Measurements from ENCODE around the gene ABTB2.

Gene ABTB2

GRCh38 chr11:34206407-34207300 is 151.2 kb downstream of the ABTB2 start:
- no peak for DNase-seq

- DNase-seq: no peak
Observed at GRCh38 chr11:34205326-34206035, 152.3 kb downstream of the ABTB2 start.

GRCh38 chr11:34204396-34205279 is 153.2 kb downstream of the ABTB2 start:
- no peak for DNase-seq

DNA sequence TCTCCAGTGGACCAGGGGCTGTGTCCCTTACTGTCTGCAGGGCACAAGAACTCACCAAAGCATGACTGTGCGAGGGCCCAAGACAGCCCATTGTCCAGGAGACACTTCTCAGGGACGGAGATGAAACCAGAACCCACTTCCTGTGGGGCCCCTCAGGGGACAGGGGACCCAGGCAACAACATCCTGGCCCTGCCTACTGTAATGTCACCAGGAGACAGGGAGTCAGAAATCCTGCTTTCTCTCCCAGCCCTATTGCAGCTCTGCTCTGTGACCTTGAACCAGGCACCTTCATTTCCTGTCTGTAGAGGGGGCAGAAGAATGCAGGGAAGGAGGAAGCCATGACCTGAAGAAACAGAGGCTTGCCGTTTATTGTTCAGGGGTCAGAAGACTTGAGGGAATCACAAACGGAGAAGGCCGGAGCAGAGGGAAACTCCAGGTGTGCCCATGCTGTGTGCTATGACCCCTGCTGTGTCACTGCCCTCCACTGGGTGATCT is 154.4 kb downstream of the ABTB2 start:
- no peak for DNase-seq

DNA sequence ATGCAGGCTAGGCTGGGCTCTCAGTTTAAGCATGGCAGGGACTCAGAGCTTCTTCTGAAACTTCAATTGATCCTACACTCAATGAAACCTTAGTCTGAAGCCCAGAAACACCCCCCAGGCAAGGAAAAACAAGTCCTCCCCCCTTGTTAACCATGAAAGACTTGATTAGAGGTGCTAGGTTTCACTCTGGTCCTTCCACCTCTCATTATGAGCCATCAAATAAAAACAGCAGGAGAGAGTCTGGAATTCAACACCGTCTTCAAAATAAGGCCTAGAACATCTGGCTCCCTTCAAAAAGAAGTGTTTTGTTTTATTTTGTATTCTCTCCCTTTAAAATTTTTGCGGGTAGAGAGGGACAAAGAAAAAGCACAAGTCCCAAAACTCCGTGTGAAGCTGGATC is 156.7 kb downstream of the ABTB2 start:
- no peak for DNase-seq

- no peak for DNase-seq
Observed at GRCh38 chr11:34199525-34199924, 158.3 kb downstream of the ABTB2 start.

- no peak for DNase-seq
Observed at GRCh38 chr11:34198523-34198922, 159.3 kb downstream of the ABTB2 start.

DNA sequence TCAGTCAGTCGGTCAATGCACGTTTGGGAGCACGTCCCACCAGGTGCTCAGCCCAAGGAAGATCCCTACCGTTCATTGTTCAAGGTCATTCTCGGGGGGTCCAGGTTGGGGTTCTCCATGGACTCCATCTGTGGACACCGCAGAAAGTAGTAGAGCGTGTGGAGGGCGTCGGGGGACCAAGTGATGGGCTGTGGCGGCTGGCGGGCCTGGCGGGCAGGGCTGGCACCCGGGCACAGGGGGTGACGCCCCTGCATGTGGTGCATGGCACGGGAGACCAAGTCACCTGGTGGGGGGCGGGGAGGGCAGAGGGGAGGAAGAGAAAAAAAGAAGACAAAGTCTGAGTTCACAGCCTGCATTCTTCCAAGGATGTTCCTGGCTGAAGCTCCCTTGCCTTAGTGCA is 160.6 kb downstream of the ABTB2 start:
- DNase-seq: no peak

DNA sequence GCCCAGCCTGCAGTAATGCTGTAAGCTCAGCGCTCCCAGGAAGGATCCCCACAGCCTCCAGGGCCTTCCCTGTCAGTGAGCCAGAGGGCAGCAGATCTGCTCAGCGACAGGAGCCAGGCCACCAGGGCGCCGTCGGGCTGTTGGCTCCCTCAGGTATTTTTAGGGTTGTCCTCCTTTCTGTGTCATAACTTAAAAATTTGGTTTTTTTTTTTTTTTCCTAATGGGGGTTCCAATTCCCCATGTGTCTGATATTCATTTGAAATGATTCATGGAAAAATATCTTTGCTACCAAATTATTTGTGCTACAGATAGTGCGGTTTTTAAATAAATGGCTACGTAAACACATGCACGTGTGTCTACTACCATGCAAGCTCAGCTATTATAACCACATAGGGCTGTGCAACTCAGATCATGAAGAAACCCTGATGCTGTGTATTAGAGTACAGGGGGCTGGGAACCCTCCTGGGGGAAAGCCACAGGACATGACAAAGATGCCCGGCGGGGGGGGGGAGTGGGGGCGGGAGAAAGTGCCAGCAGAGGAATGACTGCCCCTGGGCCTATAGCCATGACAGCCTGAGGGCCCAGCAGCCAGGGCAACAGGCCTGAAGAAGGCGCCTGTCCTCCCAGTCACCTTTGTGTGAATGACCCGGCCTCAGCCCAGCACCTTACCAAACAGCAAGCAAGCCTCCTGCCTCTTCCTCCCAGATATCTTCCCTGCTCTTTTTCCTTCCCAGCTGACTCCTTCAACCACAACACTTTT is 163.1 kb downstream of the ABTB2 start:
- no peak for DNase-seq

DNA sequence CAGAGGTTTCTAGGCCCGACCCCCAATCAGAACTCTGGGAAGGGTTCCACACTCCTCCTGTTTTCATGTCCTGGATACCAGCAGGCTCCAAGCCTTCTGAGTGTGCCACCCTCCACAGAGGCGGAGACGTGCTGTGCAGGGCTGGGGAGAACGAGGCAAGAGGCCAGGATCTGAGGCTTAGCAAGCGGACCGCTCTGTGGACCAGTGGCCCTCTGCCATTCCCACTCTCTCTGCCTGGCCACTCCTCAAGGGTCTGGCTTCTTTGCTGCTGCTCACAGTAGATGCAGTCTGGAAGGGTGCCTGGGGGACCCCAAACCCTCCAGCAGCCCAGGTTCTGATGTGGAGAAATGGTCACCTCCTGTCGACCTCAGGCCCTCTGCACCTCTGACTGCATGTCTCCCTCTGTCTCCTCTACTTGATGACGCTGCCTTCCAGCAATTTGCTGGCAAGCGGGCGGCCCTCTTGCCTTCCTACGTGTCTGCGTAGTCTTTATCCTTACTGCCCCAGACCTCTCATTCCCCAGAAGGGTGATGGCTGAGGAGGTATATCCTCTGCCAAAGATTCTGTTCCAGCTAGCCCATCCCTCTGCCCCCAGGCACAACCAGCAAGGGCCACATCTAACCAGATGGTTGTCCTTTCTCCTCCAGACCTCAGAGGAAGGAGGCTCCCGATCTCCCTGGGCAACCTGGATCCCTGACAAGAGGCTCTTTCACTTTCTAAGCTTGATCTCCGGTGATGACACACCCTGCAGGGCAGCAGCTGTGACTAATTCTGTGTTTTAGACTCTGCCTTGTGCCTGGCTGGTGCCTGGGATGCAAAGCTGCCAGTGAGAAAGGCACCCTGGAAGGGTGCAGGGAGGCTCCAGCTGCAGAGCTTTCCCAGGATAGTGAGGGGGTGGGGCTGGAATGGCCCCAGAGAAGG is 165.1 kb downstream of the ABTB2 start:
- no peak for DNase-seq

DNA sequence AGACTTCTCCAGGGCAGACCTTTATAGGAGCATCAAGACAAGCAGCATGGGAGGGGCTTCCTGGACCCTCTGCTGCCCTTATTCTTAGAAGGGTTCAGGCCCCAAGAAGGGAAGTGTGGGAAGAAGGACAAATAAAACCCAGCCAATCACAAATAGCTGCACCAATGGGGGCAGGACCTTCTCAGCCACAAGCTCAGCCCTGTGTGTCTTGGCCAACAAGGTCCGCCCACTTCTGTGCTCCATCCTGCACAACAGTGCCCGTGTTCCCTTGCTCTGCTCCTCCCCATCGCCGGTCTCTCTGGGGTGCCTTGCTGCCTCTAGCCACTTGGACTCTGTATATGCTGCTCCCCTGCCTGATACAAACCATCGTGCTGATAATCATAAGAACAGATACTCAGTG is 166.2 kb downstream of the ABTB2 start:
- DNase-seq: no peak

GRCh38 chr11:34190192-34191139 is 167.3 kb downstream of the ABTB2 start:
- no peak for DNase-seq

- no peak for DNase-seq
Observed at GRCh38 chr11:34189191-34189590, 168.6 kb downstream of the ABTB2 start.

DNA sequence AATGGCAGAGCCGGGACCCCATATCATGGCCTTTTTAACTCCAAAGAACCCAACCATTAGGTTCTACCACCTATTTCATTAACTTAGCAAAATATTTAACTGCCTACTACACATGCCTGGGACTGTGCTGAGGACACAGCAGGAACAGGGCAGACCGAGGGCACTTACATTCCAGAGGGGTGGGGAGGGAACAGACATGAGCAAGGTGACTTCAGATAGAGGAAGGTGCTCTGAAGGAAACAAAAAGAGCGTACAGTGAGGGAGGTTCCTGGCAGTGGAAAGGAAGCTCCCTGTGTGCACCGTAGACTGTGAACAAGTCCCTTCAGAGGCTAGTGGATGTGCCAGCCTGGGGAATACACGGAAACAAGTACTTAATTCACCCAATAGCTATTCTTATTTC is 169.6 kb downstream of the ABTB2 start:
- no peak for DNase-seq

DNA sequence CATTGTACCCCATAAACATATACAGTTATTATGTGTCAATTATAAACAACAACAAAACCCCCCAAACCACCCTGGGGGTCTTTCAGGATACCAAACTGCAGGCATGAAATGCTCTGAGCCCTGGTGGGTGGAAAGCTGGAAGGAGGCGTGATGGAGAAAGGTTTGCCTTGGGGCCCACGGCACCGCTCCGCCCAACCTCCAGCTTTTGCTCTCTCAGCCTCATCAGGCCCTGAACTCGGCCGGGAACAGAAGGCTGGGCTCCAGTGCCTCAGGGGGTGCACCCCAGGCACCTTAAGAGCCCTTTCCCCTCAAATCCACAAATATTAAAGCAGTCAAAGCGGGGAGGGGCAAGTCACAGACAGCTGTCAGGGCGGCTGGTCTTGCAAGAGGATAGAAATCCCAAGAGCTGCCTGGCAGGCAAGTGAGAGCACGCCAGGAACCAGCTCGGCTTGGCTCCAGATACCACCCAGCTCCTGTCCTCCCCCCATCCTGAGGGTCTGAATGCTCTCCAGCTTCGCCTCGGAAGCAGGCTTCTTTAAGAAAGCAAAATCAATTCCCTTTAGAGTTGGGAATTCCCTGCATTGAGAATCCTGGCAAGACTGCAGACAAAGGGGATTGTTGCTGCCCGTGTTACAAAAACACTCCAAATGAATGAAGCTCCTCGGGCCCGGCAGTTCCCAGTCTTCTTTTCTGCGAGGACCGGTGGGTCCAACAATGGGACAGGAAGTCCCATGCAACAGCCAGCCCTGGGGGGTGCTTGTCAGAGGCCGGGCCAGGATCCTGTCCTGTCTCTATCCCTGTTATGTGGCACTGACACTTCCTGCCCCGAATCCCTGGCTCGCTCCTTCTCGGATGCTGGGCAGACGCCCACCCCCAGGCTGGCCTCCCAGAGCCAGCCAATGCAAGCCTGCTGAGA is 171.6 kb downstream of the ABTB2 start:
- no peak for DNase-seq

DNA sequence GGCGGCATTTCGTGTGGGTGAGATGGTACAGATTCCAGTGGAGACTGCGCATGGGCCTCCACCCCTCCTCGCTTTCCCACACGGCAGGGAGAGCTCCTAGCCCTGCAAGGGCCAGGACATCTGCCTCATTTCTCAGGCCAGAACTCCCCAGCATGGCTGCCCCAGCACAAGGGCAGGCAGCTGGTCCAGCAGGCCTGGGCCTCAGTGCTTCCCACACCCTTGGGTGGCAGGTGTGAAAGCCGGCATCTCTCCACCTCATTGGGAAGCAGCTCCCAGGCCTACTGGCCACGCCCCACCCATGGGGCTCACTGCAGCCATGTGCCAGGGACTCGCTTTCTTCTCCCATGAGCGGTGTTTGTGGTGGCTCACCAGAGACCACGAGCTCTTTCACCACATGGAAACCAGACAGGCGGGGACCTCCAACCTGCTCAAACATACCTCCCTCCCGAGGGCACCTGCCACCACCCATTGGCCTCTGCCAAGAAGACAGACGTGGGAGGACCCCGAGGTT is 173.2 kb downstream of the ABTB2 start:
- DNase-seq: no peak

DNA sequence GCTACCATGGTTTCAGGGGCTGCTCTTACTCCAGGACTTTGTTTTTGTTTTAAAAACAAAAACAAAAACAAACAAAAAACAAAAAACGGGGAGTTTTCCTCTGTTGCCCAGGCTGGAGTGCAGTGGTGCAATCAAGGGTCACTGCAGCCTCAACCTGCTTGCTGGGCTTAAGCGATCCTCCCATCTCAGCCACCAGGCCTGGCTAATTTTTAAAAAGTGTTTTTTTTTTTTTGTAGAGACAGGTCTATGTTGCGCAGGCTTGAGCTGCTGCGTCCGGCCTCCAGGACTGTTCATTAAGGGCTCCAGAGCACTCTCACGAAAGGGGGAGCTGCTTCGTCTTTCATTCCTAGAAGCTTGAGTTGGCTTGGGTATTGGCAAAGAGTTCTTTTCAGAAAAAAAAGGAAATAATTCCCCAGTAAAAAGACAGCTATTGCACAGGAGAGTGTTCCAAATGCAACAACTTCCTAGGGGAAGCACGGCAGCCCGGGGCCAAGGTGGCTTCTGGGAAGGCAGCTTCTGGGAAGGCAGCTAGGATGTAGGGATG is 173.9 kb downstream of the ABTB2 start:
- no peak for DNase-seq
